ENCODE measurements around the gene ATF7. TPM values are rescaled to one million over a fixed set of nuclear protein-coding genes. Genes with fewer than 3 reads are reported as not detected.

ATF7 gene
- total RNA-seq, 1 donor from 2014 or later, result 42.2 TPM

GRCh38 chr12:53593707-53594106, 32.5 kb downstream of the ATF7 start:
- peaks cover 38% of the 10 kb centered on the region for H3K4me1 Mint-ChIP-seq (ENCODE audit: unreplicated experiment)
- no peak overlapping the region for H3K27ac Mint-ChIP-seq
- no peaks in the 10 kb centered on the region for H3K27me3 Mint-ChIP-seq
- H3K9me3 Mint-ChIP-seq, result no peaks in the 10 kb centered on the region
- TF ChIP-seq, protein P1, sequence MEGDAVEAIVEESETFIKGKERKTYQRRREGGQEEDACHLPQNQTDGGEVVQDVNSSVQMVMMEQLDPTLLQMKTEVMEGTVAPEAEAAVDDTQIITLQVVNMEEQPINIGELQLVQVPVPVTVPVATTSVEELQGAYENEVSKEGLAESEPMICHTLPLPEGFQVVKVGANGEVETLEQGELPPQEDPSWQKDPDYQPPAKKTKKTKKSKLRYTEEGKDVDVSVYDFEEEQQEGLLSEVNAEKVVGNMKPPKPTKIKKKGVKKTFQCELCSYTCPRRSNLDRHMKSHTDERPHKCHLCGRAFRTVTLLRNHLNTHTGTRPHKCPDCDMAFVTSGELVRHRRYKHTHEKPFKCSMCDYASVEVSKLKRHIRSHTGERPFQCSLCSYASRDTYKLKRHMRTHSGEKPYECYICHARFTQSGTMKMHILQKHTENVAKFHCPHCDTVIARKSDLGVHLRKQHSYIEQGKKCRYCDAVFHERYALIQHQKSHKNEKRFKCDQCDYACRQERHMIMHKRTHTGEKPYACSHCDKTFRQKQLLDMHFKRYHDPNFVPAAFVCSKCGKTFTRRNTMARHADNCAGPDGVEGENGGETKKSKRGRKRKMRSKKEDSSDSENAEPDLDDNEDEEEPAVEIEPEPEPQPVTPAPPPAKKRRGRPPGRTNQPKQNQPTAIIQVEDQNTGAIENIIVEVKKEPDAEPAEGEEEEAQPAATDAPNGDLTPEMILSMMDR (conservative IDR thresholded peaks at IDR 0.05), result no peak
- peaks cover 12% of the 10 kb centered on the region for H3K36me3 Mint-ChIP-seq
- H3K4me3 Mint-ChIP-seq, result no peak overlapping the region
- no peak for DNase-seq (ENCODE audit: extremely low spot score, unreplicated experiment)

DNA sequence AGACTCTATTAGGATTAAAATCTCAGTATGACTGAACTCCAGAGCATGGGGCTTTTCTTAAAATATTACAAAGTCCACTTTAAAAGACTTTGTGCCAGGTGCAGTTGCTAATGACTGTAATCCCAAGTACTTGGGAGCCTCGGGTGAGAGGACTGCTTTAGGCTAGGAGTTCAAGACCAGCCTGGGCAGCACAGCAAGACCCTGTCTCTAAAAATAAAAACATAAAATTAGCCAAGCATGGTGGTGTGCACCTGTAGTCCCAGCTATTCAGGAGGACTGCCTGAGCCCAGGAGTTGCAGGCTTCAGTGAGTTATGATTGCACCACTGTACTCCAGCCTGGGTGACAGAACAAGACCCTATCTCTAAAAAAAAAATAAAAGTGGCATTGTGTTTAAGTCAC, 33.2 kb downstream of the ATF7 start:
- H3K4me1 Mint-ChIP-seq (ENCODE audit: unreplicated experiment), result peaks cover 38% of the 10 kb centered on the region
- no peak overlapping the region for H3K27ac Mint-ChIP-seq

GRCh38 chr12:53592426-53592825, 33.8 kb downstream of the ATF7 start:
- no peak overlapping the region for H3K27ac Mint-ChIP-seq
- H3K27me3 Mint-ChIP-seq, result no peaks in the 10 kb centered on the region

More for the DNA sequence above, 33.2 kb downstream of the ATF7 start:
- H3K4me3 Mint-ChIP-seq, result no peak overlapping the region
- H3K27me3 Mint-ChIP-seq, result no peaks in the 10 kb centered on the region
- peaks cover 5% of the 10 kb centered on the region for H3K36me3 Mint-ChIP-seq
- DNase-seq (ENCODE audit: extremely low spot score, unreplicated experiment), result no peak
- TF ChIP-seq, protein P1 (conservative IDR thresholded peaks at IDR 0.05), result no peak
- H3K9me3 Mint-ChIP-seq, result no peaks in the 10 kb centered on the region

DNA sequence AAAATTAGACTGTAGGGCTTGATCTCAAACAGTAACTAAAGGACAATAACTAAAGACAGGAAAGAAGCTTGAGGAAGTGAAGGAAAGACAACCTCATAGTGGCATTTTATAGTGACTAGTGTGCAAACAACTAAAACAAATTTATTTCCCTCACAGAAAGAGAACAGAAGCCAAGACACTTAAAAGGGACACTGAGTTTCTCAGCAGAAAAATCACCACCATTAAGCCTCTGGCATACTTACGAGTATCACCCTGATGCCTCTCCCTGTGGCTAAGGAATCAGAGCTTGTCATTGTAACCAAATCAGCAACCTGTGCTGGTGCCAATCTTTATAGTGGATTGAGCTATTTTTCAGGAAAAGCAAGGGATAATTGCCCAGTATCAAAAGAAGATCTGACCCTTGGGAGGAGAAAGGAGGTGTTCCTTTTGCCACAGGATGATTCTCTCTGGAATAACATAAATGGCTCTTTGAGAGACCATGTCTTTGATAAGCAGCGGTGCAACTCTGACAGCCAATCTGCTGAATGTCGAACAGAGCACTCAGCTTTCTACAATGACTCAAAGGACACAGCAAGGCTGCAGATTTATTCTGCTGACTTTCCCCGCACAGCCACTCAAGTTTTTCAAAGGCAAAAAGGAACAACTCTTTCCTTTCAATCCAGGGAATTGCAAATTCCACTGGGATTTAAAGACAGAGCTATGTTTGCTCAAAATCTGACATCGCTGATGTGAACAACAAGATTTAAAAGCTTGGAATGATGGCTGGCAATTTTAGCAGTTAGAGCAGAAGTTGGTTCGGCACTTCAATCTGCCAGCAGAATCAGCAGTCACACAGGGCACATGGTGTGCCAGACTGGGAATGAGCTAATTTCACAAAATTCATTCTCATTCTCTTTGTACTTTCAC, 34.6 kb downstream of the ATF7 start:
- Mint-ChIP-seq H3K9me3 (no peaks in the 10 kb centered on the region), H3K27ac (no peak overlapping the region), H3K4me3 (no peak overlapping the region), H3K4me1 (ENCODE audit: unreplicated experiment) (peaks cover 31% of the 10 kb centered on the region), H3K36me3 (peaks cover 3% of the 10 kb centered on the region), H3K27me3 (no peaks in the 10 kb centered on the region)
- TF ChIP-seq, protein P1 (conservative IDR thresholded peaks at IDR 0.05), result no peak
- no peak for DNase-seq (ENCODE audit: extremely low spot score, unreplicated experiment)

More at GRCh38 chr12:53592426-53592825, 33.8 kb downstream of the ATF7 start:
- Mint-ChIP-seq H3K4me3 (no peak overlapping the region), H3K9me3 (no peaks in the 10 kb centered on the region), H3K36me3 (peaks cover 3% of the 10 kb centered on the region), H3K4me1 (ENCODE audit: unreplicated experiment) (peaks cover 38% of the 10 kb centered on the region)
- TF ChIP-seq, protein P1 (conservative IDR thresholded peaks at IDR 0.05), result no peak
- no peak for DNase-seq (ENCODE audit: extremely low spot score, unreplicated experiment)

DNA sequence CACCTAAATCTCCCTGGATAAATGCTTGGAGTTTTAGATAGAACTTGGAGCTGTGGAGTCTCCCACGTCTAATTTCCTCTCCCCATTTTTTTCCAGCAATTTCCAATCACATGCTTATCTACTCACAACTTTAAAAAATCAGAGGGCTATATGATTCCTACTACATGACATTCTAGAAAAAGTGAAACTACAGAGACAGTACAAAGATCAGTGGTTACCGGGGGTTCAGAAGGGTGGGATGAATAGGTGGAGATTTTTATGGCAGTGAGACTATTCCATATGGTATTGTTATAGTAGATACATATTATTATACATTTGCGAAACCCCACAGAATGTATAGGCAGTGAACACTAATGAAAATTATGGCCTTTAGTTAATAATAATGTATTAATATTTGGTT, 35.5 kb downstream of the ATF7 start:
- Mint-ChIP-seq H3K9me3 (no peaks in the 10 kb centered on the region), H3K27me3 (no peaks in the 10 kb centered on the region), H3K4me1 (ENCODE audit: unreplicated experiment) (peaks cover 31% of the 10 kb centered on the region), H3K27ac (no peak overlapping the region), H3K36me3 (peaks cover 3% of the 10 kb centered on the region), H3K4me3 (no peak overlapping the region)
- DNase-seq (ENCODE audit: extremely low spot score, unreplicated experiment), result no peak
- TF ChIP-seq, protein P1 (conservative IDR thresholded peaks at IDR 0.05), result no peak
